ENCODE data around the gene BMPR1A. TPM values are rescaled to one million over a fixed set of nuclear protein-coding genes. Genes with fewer than 3 reads are reported as not detected.

BMPR1A gene
- total and polyA plus RNA-seq, 2 of the 13 experiments (the other 11 are each of a cell fraction or from before 2014, with no cell fraction given), result 17.8 to 44.2 TPM

GRCh38 chr10:86775056-86775869, 18.8 kb downstream of the BMPR1A start (continued):
- TF ChIP-seq ZFYVE20 (CRISPR knock-in tag; IDR thresholded peaks at IDR 0.05; ENCODE audit: borderline replicate concordance, low read depth), result no peak
- TF ChIP-seq ZBTB7B (CRISPR knock-in tag; IDR thresholded peaks at IDR 0.05), result no peak
- no peak for TF ChIP-seq SP1 (IDR thresholded peaks at IDR 0.05)
- no peak for TF ChIP-seq SP1 (CRISPR knock-in tag; IDR thresholded peaks at IDR 0.05)
- TF ChIP-seq HBP1 (CRISPR knock-in tag; IDR thresholded peaks at IDR 0.05; ENCODE audit: low read depth), result peak; percentile 87
- TF ChIP-seq ZBTB46 (CRISPR knock-in tag; IDR thresholded peaks at IDR 0.05; ENCODE audit: borderline replicate concordance), result no peak
- TF ChIP-seq ZKSCAN8 (CRISPR knock-in tag; IDR thresholded peaks at IDR 0.05; ENCODE audit: borderline replicate concordance), result 0 out of 2 replicates have a peak, but pooled peaks have one; percentile 47
- no peak for TF ChIP-seq PRDM4 (CRISPR knock-in tag; IDR thresholded peaks at IDR 0.05; ENCODE audit: borderline replicate concordance)
- TF ChIP-seq NR3C1 (CRISPR knock-in tag; IDR thresholded peaks at IDR 0.05), result no peak
- peak; percentile 77; the same call in 1 of the 2 replicates for TF ChIP-seq SMAD3 (CRISPR knock-in tag; IDR thresholded peaks at IDR 0.05)
- TF ChIP-seq ZNF263 (CRISPR knock-in tag; IDR thresholded peaks at IDR 0.05), result no peak
- TF ChIP-seq DR1 (CRISPR knock-in tag; IDR thresholded peaks at IDR 0.05), result no peak
- no peak for TF ChIP-seq SRSF4 (IDR thresholded peaks at IDR 0.05; ENCODE audit: low read depth, low read length, poor library complexity, severe bottlenecking)
- no peak for TF ChIP-seq ZNF501 (CRISPR knock-in tag; IDR thresholded peaks at IDR 0.05)

All from HepG2 (cell line).